ENCODE measurements around the gene THAP2. TPM values are rescaled to one million over a fixed set of nuclear protein-coding genes. Genes with fewer than 3 reads are reported as not detected.

THAP2 gene
- total and polyA plus RNA-seq, 8 donors, result 1.1 to 4.3 (median 2.3) TPM

GRCh38 chr12:71655495-71655894 lies 8.6 kb upstream of the THAP2 start:
- WGBS, 2 donors, result 33 to 44% methylated on average over 1 of the region's 1 CpG
- H3K4me1 ChIP-seq, result peaks cover 16 to 28% (median 22%) of the 10 kb centered on the region in 3 donors
- no peaks in the 10 kb centered on the region for H3K27me3 ChIP-seq
- FAIRE-seq (peak; percentile 59), ATAC-seq (no peak), DNase-seq (no peak)
- H3K9me3 ChIP-seq, result no peaks in the 10 kb centered on the region
- no peak overlapping the region for H3K4me3 ChIP-seq
- TF ChIP-seq CTCF (IDR thresholded peaks at IDR 0.05), result no peak
- no peak overlapping the region for H3K27ac ChIP-seq
- intact Hi-C loops (cut with DNase I), result no loop called here
- peaks cover 0 to 19% (median 0%) of the 10 kb centered on the region in 3 donors for H3K36me3 ChIP-seq

- no peak for DNase-seq
- H3K36me3 ChIP-seq, result peaks cover 0 to 19% (median 0%) of the 10 kb centered on the region in 3 donors
- H3K27ac ChIP-seq, result no peak overlapping the region
- TF ChIP-seq CTCF (IDR thresholded peaks at IDR 0.05), result no peak
- intact Hi-C loops (cut with DNase I), result no loop called here
- no peaks in the 10 kb centered on the region for H3K27me3 ChIP-seq
- peaks cover 17 to 32% (median 26%) of the 10 kb centered on the region in 3 donors for H3K4me1 ChIP-seq
- no peaks in the 10 kb centered on the region for H3K9me3 ChIP-seq
- no peak overlapping the region for H3K4me3 ChIP-seq
- no peak for ATAC-seq
- no peak for FAIRE-seq
- 93 to 97% methylated on average over 1 of the region's 1 CpG for WGBS, 2 donors
These were observed 8.2 kb upstream of the THAP2 start for GRCh38 chr12:71655907-71656306.

GRCh38 chr12:71656740-71657139 lies 7.4 kb upstream of the THAP2 start:
- WGBS, 2 donors, result 54% methylated on average over 3 of the region's 3 CpGs
- intact Hi-C loops (cut with DNase I), result no loop called here
- Histone ChIP-seq H3K4me3 (no peak overlapping the region), H3K27me3 (no peaks in the 10 kb centered on the region), H3K27ac (no peak overlapping the region), H3K9me3 (no peaks in the 10 kb centered on the region), H3K36me3 (peaks cover 0 to 19% (median 0%) of the 10 kb centered on the region in 3 donors), H3K4me1 (peaks cover 17 to 41% (median 31%) of the 10 kb centered on the region in 3 donors)
- TF ChIP-seq CTCF (IDR thresholded peaks at IDR 0.05), result no peak
- ATAC-seq (no peak), DNase-seq (no peak), FAIRE-seq (no peak)

GRCh38 chr12:71661977-71662530 lies 2.0 kb upstream of the THAP2 start:
- peak overlapping the region in 3 of 4 donors; percentile 70 to 89 (median 82) for H3K4me3 ChIP-seq
- H3K36me3 ChIP-seq, result peaks cover 0 to 11% (median 0%) of the 10 kb centered on the region in 3 donors
- TF ChIP-seq CTCF (IDR thresholded peaks at IDR 0.05), result no peak
- FAIRE-seq, result no peak
- H3K27ac ChIP-seq, result peak overlapping the region in 2 of 4 donors; percentile 99 to 100
- intact Hi-C loops (cut with DNase I), result no loop called here
- DNase-seq, result no peak
- H3K4me1 ChIP-seq, result peaks cover 13 to 35% (median 28%) of the 10 kb centered on the region in 3 donors
- 2% methylated on average over 8 of the region's 8 CpGs for WGBS, 2 donors
- no peaks in the 10 kb centered on the region for H3K27me3 ChIP-seq
- no peak for ATAC-seq
- H3K9me3 ChIP-seq, result no peaks in the 10 kb centered on the region

- WGBS, 2 donors, result 0% methylated on average over 53 of the region's 53 CpGs
- peaks cover 0 to 11% (median 0%) of the 10 kb centered on the region in 3 donors for H3K36me3 ChIP-seq
- H3K4me3 ChIP-seq, result peak overlapping the region; percentile 70 to 89 (median 81)
- peak overlapping the region; percentile 93 to 100 (median 96) for H3K27ac ChIP-seq
- no peak for FAIRE-seq
- intact Hi-C loops (cut with DNase I), result no loop called here
- H3K27me3 ChIP-seq, result no peaks in the 10 kb centered on the region
- H3K9me3 ChIP-seq, result no peaks in the 10 kb centered on the region
- peak; percentile 39 to 55 (median 54) for ATAC-seq
- H3K4me1 ChIP-seq, result peaks cover 11 to 35% (median 28%) of the 10 kb centered on the region in 3 donors
- DNase-seq, result peak; percentile 66 to 89 (median 79)
- no peak for TF ChIP-seq CTCF (IDR thresholded peaks at IDR 0.05)
These were observed 1.1 kb upstream of the THAP2 start for GRCh38 chr12:71662849-71663560.
